ENCODE measurements around the gene SIN3A. TPM values are rescaled to one million over a fixed set of nuclear protein-coding genes. Genes with fewer than 3 reads are reported as not detected.
"Not testable (repeated sequence)": the region's sequence is repeated elsewhere in the genome, so short reads cannot be mapped to it uniquely, and the experiment has no call there.

Gene SIN3A
- polyA plus RNA-seq, 3 donors: 8.9 to 16.9 (median 16.9) TPM

GRCh38 chr15:75348562-75349350, 102.7 kb downstream of the SIN3A start:
- H3K27ac ChIP-seq (ENCODE audit: low read depth, low read length): no peak overlapping the region
- 27 to 46% (median 41%) methylated on average over 44 to 46 of the region's 46 CpGs for WGBS, 3 donors

GRCh38 chr15:75348034-75348561, 103.4 kb downstream of the SIN3A start:
- no peak overlapping the region for H3K27ac ChIP-seq (ENCODE audit: low read depth, low read length)
- 1 to 2% (median 1%) methylated on average over 39 to 45 of the region's 45 CpGs for WGBS, 3 donors

DNA sequence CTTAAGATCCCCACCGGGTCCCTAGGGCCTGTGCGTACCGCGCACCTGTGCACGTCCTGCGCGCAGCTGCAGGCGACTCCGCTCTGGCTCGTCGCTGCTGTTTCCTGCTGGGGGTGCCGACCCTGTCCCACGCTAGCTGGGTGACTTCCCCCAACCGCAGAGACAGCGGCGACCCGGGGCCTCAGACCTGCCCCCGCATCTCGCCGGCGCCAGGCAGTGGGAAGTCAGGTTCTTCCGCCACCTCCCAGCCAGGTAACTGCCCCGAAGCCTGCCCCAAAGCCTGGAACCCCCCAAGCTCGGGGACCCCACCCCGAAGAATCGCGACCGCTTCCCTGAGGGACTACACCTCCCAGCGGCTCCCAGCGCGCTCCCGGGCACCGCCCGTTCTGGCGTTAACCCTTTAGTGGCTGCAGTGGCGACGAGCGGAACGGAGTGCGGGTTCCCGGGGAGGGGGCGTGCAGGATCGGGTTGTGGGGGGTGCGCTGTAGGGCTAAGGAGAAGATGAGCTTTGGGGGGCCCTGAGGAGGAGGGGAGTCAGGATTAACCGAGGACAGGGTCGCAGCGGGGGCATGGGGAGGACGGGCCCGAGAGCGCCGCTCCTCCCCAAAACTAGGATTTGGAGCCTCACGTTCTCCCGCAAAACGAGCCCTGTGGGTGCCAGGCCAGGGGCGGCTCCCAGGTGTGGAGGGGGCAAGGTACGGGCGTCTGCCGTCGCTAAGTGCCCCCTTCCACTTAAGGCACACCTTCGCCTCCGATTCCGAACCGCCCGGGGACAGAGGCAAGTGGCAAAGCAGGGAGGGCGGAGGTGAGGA, 104.1 kb downstream of the SIN3A start:
- no peak overlapping the region for H3K27ac ChIP-seq (ENCODE audit: low read depth, low read length)
- 0 to 1% (median 1%) methylated on average over 65 of the region's 65 CpGs for WGBS, 3 donors

- WGBS, 3 donors: 14 to 20% (median 20%) methylated on average over 20 of the region's 20 CpGs
These were observed 104.7 kb downstream of the SIN3A start, which contains the start of gene NEIL1 for GRCh38 chr15:75346796-75347221. Gene NEIL1, plus strand, starts transcription at chr15:75347039. Its CDS starts 1,867 bp downstream, at chr15:75348906.

DNA sequence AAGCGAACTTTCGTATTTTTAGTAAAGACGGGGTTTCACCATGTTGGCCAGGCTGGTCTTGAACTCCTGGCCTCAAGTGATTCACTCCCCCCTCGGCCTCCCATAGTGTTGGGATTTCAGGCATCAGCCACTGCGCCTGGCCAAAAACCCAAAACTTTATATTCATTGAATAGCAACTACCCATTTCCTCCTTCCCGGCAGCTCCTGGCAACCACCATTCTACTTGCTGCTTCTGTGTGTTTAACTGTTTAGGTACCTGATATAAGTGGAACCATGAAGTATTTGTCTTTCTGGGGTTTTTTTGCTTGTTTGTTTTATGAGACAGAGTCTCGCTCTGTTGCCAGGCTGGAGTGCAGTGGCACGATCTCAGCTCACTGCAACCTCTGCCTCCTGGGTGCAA, 107.5 kb downstream of the SIN3A start:
- WGBS, 3 donors: 37 to 54% (median 44%) methylated on average over 8 of the region's 8 CpGs
- H3K27ac ChIP-seq (ENCODE audit: low read depth, low read length): not testable (repeated sequence)

More at GRCh38 chr15:75346796-75347221, 104.7 kb downstream of the SIN3A start, which contains the start of gene NEIL1:
- no peak within 1 kb of the TSS for H3K27ac ChIP-seq (ENCODE audit: low read depth, low read length)

DNA sequence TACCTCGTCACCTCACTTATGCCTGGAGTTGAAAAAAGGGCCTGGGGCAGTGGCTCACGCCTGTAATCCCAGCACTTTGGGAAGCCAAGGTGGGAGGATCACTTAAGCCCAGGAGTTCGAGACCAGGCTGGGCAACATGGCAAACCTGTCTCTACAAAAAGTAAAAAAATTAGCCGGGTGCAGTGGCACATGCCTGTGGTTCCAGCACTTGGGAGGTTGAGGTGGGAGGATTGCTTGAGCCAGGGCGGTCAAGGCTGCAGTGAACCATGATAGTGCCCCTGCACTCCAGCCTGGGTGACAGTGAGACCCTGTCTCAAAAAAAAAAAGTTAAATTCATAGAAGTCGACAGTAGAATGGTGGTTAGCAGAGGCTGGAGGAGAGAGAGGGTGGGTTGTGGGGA, 109.3 kb downstream of the SIN3A start:
- 89 to 92% (median 89%) methylated on average over 6 of the region's 6 CpGs for WGBS, 3 donors

DNA sequence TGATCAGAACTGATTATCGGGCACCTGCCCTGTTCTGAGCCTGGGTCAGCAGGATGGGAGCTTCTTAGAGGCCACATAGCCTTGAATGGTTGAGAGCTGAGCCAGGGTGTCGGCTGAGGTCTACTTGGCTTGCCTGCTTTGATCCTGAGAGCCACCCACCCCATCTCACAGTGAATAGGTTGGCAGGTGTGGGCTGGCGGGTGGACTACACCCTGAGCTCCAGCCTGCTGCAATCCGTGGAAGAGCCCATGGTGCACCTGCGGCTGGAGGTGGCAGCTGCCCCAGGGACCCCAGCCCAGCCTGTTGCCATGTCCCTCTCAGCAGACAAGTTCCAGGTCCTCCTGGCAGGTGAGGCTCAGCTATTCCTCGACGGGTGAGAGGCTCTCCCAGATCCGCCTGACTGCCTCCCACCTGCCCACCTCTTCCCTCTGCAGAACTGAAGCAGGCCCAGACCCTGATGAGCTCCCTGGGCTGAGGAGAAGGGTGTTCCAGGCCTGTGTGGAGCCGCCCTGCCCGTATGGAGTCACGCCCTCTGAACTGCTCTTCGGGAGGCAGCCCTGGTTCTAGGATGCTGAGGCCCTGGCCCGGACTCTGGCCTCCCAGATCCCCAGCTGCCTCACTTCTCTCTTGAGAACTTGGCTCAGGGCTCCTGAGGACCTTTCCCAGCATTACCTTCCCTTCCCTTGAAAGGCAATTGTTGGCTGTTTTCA, 111.8 kb downstream of the SIN3A start:
- WGBS, 3 donors: 92 to 94% (median 93%) methylated on average over 13 of the region's 13 CpGs
- H3K27ac ChIP-seq (ENCODE audit: low read depth, low read length): no peak overlapping the region

More for the DNA sequence above, 109.3 kb downstream of the SIN3A start:
- no peak overlapping the region for H3K27ac ChIP-seq (ENCODE audit: low read depth, low read length)

- 90 to 95% (median 91%) methylated on average over 11 of the region's 11 CpGs for WGBS, 3 donors
- no peak overlapping the region for H3K27ac ChIP-seq (ENCODE audit: low read depth, low read length)
These were observed 112.7 kb downstream of the SIN3A start for GRCh38 chr15:75338661-75339240.

DNA sequence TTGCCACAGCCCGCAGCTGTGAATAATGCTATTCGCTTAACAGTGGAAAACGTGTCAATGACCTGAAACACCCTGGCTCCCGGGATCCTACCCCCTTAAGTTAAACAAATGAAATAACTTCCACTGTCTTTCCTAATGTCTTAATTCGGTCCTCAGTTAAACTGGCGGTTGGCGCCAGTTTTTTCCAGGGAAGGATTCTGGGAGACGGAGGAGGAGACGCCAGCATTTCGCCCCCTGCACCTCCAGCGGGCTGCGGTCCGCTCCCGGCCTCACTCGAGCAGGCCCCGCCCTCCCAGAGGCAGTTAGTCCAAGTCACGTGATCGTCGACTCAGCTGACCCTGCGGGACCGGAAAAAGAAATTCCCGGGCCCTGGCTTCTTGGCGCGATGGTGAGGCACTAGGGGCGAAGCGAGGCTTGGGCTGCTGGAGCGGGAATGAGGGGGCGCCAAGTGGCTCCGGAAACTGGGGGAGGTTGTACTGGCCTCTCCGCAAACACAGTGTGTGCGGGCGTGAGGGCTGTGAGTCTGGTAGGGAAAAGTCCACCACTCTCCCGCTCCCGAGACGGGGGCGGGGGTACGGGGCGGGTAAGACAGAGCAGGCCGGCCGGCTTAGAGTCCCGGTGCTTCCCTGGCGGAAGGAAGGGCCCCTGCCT, 115.7 kb downstream of the SIN3A start, which contains the start of gene COMMD4:
TSS of gene COMMD4 (plus strand) at position 359 of the 651 bp plus-strand sequence. CDS start at position 386, 27 bp downstream.
- 0 to 1% (median 0%) methylated on average over 40 to 42 of the region's 42 CpGs for WGBS, 3 donors

GRCh38 chr15:75335313-75335704, 116.2 kb downstream of the SIN3A start:
- WGBS, 3 donors: 30 to 40% (median 36%) methylated on average over 3 of the region's 3 CpGs
- no peak overlapping the region for H3K27ac ChIP-seq (ENCODE audit: low read depth, low read length)

More for the DNA sequence above, 115.7 kb downstream of the SIN3A start, which contains the start of gene COMMD4:
- H3K27ac ChIP-seq (ENCODE audit: low read depth, low read length): no peak within 1 kb of the TSS

- H3K27ac ChIP-seq (ENCODE audit: low read depth, low read length): not testable (repeated sequence)
- WGBS, 3 donors: 89 to 93% (median 93%) methylated on average over 14 to 15 of the region's 15 CpGs
These were observed 117.7 kb downstream of the SIN3A start for GRCh38 chr15:75333654-75334419.

DNA sequence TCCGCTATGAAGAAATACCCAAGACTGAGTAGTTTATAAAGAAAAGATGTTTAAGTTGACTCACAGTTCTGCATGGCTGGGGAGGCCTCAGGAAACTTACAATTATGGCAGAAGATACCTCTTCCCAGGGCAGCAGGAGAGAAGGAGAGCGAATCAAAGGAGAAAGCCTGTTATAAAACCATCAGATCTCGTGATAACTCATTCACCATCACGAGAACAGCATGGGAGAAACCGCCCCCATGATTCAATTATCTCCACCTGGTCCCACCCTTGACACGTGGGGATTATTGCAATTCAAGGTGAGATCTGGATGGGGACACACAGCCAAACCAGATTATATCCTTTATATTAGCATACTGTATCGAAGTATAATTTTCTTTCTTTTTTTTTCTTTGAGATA, 119.4 kb downstream of the SIN3A start:
- 72 to 81% (median 79%) methylated on average over 7 of the region's 7 CpGs for WGBS, 3 donors
- not testable (repeated sequence) for H3K27ac ChIP-seq (ENCODE audit: low read depth, low read length)

DNA sequence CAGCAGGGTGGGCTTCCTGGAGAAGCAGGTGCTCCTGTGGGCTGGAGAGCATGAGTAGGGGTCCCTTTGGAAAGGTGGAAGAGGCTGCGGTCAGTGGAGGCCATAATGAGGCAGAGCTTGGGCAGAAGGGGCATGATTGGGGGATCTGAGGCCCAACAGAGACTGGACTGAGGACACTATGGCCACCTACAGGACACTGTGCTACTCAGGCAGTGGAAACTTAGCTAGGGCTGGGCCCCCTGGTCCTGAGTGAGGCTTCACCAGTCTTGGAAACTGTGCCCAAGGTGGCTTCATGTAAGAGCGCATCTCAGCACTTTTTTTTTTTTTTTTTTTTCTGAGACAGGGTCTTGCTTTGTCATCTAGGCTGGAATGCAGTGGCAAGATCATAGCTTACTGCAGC, 121.9 kb downstream of the SIN3A start:
- WGBS, 3 donors: 86 to 97% (median 94%) methylated on average over 2 of the region's 2 CpGs
- H3K27ac ChIP-seq (ENCODE audit: low read depth, low read length): no peak overlapping the region

DNA sequence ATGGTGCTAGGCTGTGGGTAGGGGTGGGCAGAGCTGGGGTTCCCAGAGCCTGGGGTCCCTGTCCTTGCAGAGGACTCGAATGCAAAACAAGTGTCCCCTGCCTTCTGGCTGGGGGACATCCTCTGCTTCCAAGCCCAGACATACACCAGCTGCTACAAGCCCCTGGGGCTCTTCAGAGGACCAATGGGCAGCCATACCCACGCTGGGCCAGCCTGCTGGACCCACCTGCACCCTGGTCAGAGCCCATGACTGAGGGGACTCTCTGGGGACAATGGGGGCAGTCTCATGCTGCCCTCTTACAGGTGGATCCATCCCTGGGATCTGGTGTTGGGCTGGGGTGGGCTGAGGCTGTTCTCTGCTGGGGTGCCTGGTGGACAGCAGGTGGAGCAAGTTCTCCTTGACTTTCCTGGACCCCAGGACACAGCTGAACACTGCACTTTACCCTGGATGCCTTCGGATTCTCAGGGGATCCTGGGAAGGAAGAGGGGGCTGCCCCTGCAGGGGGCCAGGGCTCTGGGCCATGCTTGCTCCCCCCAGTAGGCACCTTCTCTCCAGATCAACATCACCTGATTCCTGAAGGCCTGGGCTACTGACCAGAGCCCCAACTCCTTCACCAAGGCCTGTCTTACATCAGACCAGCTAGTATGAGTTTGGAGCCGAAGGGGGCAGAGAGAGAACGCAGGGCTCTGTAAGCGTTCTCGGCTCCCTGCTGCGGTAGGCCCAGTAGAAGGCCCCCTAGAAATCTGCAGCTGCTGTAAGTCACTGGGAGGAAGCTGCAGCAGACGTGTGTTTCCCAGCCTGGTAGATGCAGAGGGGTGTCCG, 122.8 kb downstream of the SIN3A start:
- H3K27ac ChIP-seq (ENCODE audit: low read depth, low read length): no peak overlapping the region
- 65 to 73% (median 72%) methylated on average over 10 of the region's 10 CpGs for WGBS, 3 donors

DNA sequence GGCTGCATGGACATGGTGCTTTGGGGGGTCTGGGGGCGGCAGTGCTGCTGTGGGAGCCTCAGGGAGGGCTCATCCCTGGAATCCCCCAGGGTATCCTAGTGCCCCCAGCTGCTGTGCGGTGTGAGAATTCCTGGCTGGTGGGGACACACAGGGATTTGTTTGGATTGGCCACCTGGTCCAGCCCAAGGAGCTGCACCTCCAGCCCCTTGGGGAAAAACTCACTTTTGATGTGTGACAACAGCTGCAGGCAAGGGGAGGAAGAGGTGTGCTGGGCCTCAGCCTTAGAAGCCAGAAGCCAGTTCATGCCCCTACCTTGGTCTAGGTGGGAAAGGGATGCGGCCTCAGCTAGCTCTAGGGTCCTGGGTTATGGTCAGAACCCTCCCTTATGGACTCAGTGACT, 124.0 kb downstream of the SIN3A start:
- no peak overlapping the region for H3K27ac ChIP-seq (ENCODE audit: low read depth, low read length)
- 82 to 90% (median 84%) methylated on average over 3 of the region's 3 CpGs for WGBS, 3 donors

DNA sequence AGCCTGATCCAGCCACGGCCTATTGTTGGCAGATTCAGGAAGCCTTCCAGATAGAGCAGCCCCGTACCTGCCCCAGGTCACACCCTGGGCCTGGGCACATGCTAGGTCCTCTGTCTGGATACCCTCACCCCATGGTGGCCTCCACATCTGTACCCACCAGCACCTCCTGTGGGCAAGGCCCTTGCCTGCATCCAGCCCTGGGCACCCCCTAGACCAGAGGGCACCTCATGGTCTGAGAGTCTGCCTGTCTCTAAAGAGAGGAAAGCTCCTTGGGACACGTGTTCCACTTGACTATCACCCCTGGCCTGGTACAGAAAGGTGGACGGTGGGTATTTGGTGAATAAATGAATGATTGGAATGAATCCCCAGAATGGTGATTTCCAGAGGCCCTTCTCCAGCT, 124.5 kb downstream of the SIN3A start:
- H3K27ac ChIP-seq (ENCODE audit: low read depth, low read length): no peak overlapping the region
- WGBS, 3 donors: 79 to 86% (median 86%) methylated on average over 4 of the region's 4 CpGs
